Head of caudate nucleus (tissue), 42 donors: ENCODE data around the gene PPP1CB.
A peak's percentile ranks its signal among the peaks of the same experiment; 100 is the strongest.
"Not testable (repeated sequence)": the region's sequence is repeated elsewhere in the genome, so short reads cannot be mapped to it uniquely, and the experiment has no call there.

Source experiments
- DNase-seq, 42 donors: peaks; one replicate each; pipeline versions ENCODE4 v3.0.0 to v3.0.0-alpha.2; 2020 to 2021; ENCODE audit warnings: mixed read lengths in 7 of 42
- intact Hi-C: fragments of 100-400 bp; cut with DNase I; formaldehyde crosslinking; loops from one replicate; pipeline ENCODE4 v1.15.0; 2022

The PPP1CB gene

GRCh38 chr2:28736034-28736433 lies 15.6 kb upstream of the PPP1CB start:
- intact Hi-C loops: no loop called here
- peak in 31 of 42 donors; percentile 13 to 77 (median 51) for DNase-seq

GRCh38 chr2:28737655-28738054 lies 14.0 kb upstream of the PPP1CB start:
- DNase-seq: no peak
- intact Hi-C loops: no loop called here

GRCh38 chr2:28742619-28743018 lies 9.0 kb upstream of the PPP1CB start:
- intact Hi-C loops, DNase-seq: not testable (repeated sequence)

- no peak for DNase-seq
- intact Hi-C loops: no loop called here
These were observed 6.4 kb upstream of the PPP1CB start for GRCh38 chr2:28745225-28745624.

- DNase-seq: no peak
- intact Hi-C loops: no loop called here
These were observed 5.8 kb upstream of the PPP1CB start for GRCh38 chr2:28745876-28746275.

- no peak for DNase-seq
- intact Hi-C loops: no loop called here
These were observed 5.1 kb upstream of the PPP1CB start for GRCh38 chr2:28746429-28747111.

GRCh38 chr2:28747714-28748113 lies 3.9 kb upstream of the PPP1CB start:
- intact Hi-C loops: no loop called here
- DNase-seq: no peak

GRCh38 chr2:28748176-28748575 lies 3.5 kb upstream of the PPP1CB start:
- intact Hi-C loops: no loop called here
- no peak for DNase-seq

- no peak for DNase-seq
- intact Hi-C loops: no loop called here
These were observed 2.7 kb upstream of the PPP1CB start for GRCh38 chr2:28748941-28749340.

- no peak for DNase-seq
- intact Hi-C loops: no loop called here
These were observed 2.1 kb upstream of the PPP1CB start for GRCh38 chr2:28749526-28749925.

- peak in 13 of 42 donors; percentile 13 to 55 (median 25) for DNase-seq
- intact Hi-C loops: loop anchor here (5.0 to 10.0 kb wide), 3 partner anchors 126 to 183 kb away; no protein-coding TSS in a partner anchor
These were observed 1.0 kb upstream of the PPP1CB start for GRCh38 chr2:28750316-28751251.

GRCh38 chr2:28751956-28752630 lies 463 bp downstream of the PPP1CB start:
- DNase-seq: peak in 37 of 42 donors; percentile 13 to 78 (median 48)
- intact Hi-C loops: loop anchor here (5.0 to 10.0 kb wide), 3 partner anchors 127 to 185 kb away; no protein-coding TSS in a partner anchor

- intact Hi-C loops: loop anchor here (5.0 to 10.0 kb wide), 3 partner anchors 128 to 186 kb away; no protein-coding TSS in a partner anchor
- no peak for DNase-seq
These were observed 1.2 kb downstream of the PPP1CB start for GRCh38 chr2:28752631-28753376.

GRCh38 chr2:28754321-28754720 lies 2.7 kb downstream of the PPP1CB start:
- intact Hi-C loops: loop anchor here (5.0 to 10.0 kb wide), 3 partner anchors 130 to 187 kb away; no protein-coding TSS in a partner anchor
- no peak for DNase-seq

GRCh38 chr2:28755421-28755820 lies 3.8 kb downstream of the PPP1CB start:
- intact Hi-C loops: loop anchor here (10.0 kb wide), 2 partner anchors 131 to 161 kb away; no protein-coding TSS in a partner anchor

GRCh38 chr2:28758459-28758858 lies 6.8 kb downstream of the PPP1CB start:
- intact Hi-C loops: loop anchor here (10.0 kb wide), 2 partner anchors 134 to 164 kb away; no protein-coding TSS in a partner anchor
- no peak for DNase-seq

More at GRCh38 chr2:28755421-28755820, 3.8 kb downstream of the PPP1CB start:
- no peak for DNase-seq

GRCh38 chr2:28761420-28761819 lies 9.8 kb downstream of the PPP1CB start:
- DNase-seq: no peak
- intact Hi-C loops: no loop called here

GRCh38 chr2:28764909-28765711 lies 13.5 kb downstream of the PPP1CB start:
- intact Hi-C loops: no loop called here
- peak in 16 of 42 donors; percentile 10 to 69 (median 32) for DNase-seq
